HG02938 (cell line): Measurements from ENCODE around the gene BUB1.
"Not testable (repeated sequence)": the region's sequence is repeated elsewhere in the genome, so short reads cannot be mapped to it uniquely, and the experiment has no call there.

Experiments
- ATAC-seq: cut with Tn5 transposase; IDR thresholded peaks from one replicate; pipeline ENCODE4 v1.9.1; 2021; ENCODE audit warnings: mild to moderate bottlenecking, moderate library complexity; ENCODE audit not compliant: unreplicated experiment

BUB1 gene

DNA sequence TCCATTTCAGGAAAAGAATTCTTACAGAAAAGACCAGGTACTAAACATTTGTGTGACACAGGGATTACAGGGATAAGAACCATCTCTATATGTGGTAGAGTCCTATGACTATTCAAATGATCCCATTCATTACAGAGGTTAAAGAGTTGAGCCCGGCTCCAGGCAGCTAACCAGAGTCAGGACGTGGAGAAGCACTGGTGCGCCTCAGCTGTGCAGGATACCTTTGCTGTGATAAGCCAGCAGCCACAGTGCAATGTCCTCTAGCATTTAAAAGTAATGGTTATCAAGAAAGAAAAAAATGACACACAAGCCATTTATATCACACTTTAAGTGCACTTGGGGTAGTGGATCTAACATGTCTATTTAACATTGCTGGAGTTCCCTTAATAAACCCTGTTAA is 17.3 kb downstream of the BUB1 start:
- no peak for ATAC-seq

- ATAC-seq: no peak
Observed at GRCh38 chr2:110659248-110659647, 18.6 kb downstream of the BUB1 start.

DNA sequence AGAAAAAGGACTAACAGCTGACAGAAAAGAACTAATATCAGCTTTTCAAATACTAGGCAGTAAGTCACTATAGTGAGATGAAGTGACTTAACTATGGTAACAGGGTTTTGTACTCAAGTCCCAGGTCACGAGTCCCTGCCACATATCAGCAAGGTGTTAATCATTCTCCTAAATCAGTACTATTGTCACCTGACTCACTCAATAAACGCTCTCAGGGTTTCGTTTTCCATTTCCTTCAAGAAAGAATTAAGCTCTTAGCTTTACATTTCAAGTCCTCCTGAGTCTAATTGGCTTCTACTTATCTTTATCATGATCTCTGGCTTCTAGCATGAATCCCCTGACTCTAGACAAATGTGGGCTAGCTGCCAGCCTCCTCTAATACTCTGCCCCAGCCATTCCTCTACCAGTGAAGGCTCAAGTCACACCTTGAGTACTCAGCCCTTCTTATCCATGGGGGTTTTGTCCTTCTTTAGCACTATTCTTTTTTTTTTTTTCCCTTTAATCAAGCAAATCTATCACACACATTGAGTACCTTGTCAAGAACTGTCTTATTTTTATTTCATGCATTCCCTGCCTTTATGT is 20.0 kb downstream of the BUB1 start:
- no peak for ATAC-seq

- no peak for ATAC-seq
Observed at GRCh38 chr2:110655701-110656100, 22.2 kb downstream of the BUB1 start.

- ATAC-seq: no peak
Observed at GRCh38 chr2:110653861-110654260, 24.0 kb downstream of the BUB1 start.

DNA sequence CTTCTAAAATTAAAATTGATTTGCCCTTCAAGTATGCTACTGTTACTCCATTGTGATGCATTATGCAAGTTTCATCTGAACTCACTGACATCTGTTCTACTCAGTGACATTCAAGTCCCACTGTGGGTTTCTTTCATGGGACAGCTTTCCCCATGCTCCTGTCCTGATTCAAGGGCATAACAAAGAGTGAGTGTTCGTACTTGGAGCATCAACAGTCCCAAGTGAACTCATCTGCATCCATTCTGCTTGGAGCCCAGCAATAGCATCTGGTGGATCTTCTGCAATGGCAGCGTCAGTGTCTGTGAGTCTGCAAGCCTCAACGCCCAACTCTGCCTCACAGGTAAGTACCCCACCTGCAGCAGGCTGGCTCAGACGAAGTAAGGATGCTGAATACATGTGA is 27.5 kb downstream of the BUB1 start:
- no peak for ATAC-seq

GRCh38 chr2:110647777-110648176 is 30.1 kb downstream of the BUB1 start:
- no peak for ATAC-seq

GRCh38 chr2:110645616-110646015 is 32.2 kb downstream of the BUB1 start:
- ATAC-seq: no peak

DNA sequence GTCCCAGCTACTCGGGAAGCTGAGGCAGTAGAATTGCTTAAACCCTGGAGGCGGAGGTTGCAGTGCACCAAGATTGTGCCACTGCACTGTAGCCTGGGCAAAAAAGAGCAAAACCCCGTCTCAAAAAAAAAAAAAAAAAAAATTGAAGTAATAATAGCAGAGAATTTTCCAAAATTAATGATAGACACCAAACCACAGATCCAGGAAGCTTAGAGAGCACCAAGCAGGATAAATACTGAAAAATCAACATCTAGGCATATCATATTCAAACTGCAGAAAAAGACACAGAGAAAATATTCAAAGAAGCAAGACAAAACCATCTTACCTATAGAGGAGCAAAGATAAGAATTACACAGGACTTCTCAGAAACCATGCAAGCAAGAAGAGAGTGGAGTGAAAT is 33.5 kb downstream of the BUB1 start:
- no peak for ATAC-seq

GRCh38 chr2:110642360-110642759 is 35.5 kb downstream of the BUB1 start:
- no peak for ATAC-seq

DNA sequence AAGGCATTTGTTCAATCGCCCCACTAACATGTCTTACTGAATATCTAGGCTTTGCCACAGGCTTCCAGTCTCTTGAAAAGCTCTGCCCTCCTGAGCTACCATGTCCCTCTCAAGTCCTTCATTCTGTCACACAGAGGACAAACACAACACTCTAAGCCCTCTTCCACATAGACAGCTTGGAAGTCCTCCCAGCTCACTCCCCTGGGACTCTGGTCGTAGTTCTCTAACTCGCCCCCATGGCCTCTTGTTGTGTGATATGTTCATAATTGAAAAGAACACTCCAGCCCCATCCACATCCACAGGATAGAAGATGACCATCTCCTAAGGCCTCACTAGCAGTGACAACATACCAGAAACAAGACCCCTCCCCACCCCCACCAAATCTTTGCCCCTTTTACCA is 37.9 kb downstream of the BUB1 start:
- no peak for ATAC-seq

GRCh38 chr2:110638952-110639695 is 38.7 kb downstream of the BUB1 start:
- ATAC-seq: no peak

- ATAC-seq: no peak
Observed at GRCh38 chr2:110638004-110638403, 39.9 kb downstream of the BUB1 start.

- no peak for ATAC-seq
Observed at GRCh38 chr2:110637093-110637492, 40.8 kb downstream of the BUB1 start.

DNA sequence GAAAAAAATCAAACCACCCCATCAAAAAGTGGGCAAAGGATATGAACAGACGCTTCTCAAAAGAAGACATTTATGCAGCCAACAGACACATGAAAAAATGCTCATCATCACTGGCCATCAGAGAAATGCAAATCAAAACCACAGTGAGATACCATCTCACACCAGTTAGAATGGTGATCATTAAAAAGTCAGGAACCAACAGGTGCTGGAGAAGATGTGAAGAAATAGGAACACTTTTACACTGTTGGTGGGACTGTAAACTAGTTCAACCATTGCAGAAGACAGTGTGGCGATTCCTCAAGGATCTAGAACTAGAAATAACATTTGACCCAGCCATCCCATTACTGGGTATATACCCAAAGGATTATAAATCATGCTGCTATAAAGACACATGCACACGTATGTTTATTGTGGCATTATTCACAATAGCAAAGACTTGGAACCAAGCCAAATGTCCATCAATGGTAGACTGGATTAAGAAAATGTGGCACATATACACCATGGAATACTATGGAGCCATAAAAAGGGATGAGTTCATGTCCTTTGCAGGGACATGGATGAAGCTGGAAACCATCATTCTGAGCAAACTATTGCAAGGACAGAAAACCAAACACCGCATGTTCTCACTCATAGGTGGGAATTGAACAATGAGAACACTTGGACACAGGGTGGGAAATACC is 41.8 kb downstream of the BUB1 start:
- not testable (repeated sequence) for ATAC-seq

GRCh38 chr2:110627348-110627747 is 50.5 kb downstream of the BUB1 start:
- not testable (repeated sequence) for ATAC-seq

GRCh38 chr2:110619326-110619939 is 58.4 kb downstream of the BUB1 start:
- not testable (repeated sequence) for ATAC-seq

DNA sequence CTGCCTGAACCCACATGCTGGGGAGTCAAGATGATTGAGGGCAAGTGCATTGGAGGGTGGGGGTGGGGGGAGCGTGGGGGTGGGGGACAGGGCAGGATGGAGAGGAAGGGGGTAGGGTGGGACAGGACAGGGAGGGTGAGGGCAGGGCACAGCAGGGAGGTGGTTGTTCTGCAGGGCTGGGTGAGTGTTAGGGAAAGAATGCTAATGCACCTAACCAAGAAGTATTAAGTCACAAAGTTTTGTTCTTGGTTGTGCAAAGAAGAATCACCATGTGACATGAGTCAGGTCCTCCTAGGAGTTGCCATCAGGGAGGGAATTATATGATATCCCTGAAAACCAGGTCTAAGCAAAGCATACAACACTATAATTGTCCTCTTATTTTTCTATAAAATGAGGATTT is 63.9 kb downstream of the BUB1 start:
- not testable (repeated sequence) for ATAC-seq

GRCh38 chr2:110610613-110611250 is 67.1 kb downstream of the BUB1 start:
- not testable (repeated sequence) for ATAC-seq

GRCh38 chr2:110609843-110610612 is 67.8 kb downstream of the BUB1 start:
- not testable (repeated sequence) for ATAC-seq
